Activated CD8-positive, alpha-beta memory T cell treated with anti-CD3 and anti-CD28 coated beads, Interleukin-2, amount 50 U/mL, for 24 hours (primary cell): ENCODE data around the gene AFTPH.
"Not testable (repeated sequence)": the region's sequence is repeated elsewhere in the genome, so short reads cannot be mapped to it uniquely, and the experiment has no call there.

Experiments used
- DNase-seq: peaks from one replicate; pipeline ENCODE4 v3.0.0-alpha.2; 2020; ENCODE audit errors: extremely low read depth

Gene AFTPH

GRCh38 chr2:64493788-64494187 lies 30.3 kb upstream of the AFTPH start:
- DNase-seq, result no peak

GRCh38 chr2:64498438-64498837 lies 25.7 kb upstream of the AFTPH start:
- DNase-seq, result no peak

- no peak for DNase-seq
Measured at GRCh38 chr2:64500549-64500948, 23.6 kb upstream of the AFTPH start.

- no peak for DNase-seq
Measured at GRCh38 chr2:64501946-64502345, 22.2 kb upstream of the AFTPH start.

- DNase-seq, result no peak
Measured at GRCh38 chr2:64502860-64503259, 21.3 kb upstream of the AFTPH start.

- DNase-seq, result no peak
Measured at GRCh38 chr2:64504774-64505720, 19.1 kb upstream of the AFTPH start.

GRCh38 chr2:64506686-64507085 lies 17.4 kb upstream of the AFTPH start:
- no peak for DNase-seq

GRCh38 chr2:64514008-64514407 lies 10.1 kb upstream of the AFTPH start:
- no peak for DNase-seq

- DNase-seq, result no peak
Measured at GRCh38 chr2:64515086-64515485, 9.0 kb upstream of the AFTPH start.

GRCh38 chr2:64516651-64517510 lies 7.2 kb upstream of the AFTPH start:
- DNase-seq, result no peak

GRCh38 chr2:64517511-64517884 lies 6.6 kb upstream of the AFTPH start:
- DNase-seq, result no peak

- DNase-seq, result no peak
Measured at GRCh38 chr2:64522843-64523428, 1.2 kb upstream of the AFTPH start.

- no peak for DNase-seq
Measured at GRCh38 chr2:64524604-64525316, 632 bp downstream of the AFTPH start.

GRCh38 chr2:64525317-64525613 lies 1.1 kb downstream of the AFTPH start:
- DNase-seq, result no peak

- no peak for DNase-seq
Measured at GRCh38 chr2:64526034-64526433, 1.9 kb downstream of the AFTPH start.

- DNase-seq, result not testable (repeated sequence)
Measured at GRCh38 chr2:64530946-64531345, 6.8 kb downstream of the AFTPH start.

- DNase-seq, result no peak
Measured at GRCh38 chr2:64532030-64532429, 7.9 kb downstream of the AFTPH start.

GRCh38 chr2:64533882-64534281 lies 9.8 kb downstream of the AFTPH start:
- no peak for DNase-seq

- DNase-seq, result no peak
Measured at GRCh38 chr2:64534363-64534762, 10.2 kb downstream of the AFTPH start.

GRCh38 chr2:64535024-64535423 lies 10.9 kb downstream of the AFTPH start:
- DNase-seq, result no peak

- DNase-seq, result no peak
Measured at GRCh38 chr2:64537991-64538390, 13.9 kb downstream of the AFTPH start.
